CD4-positive, CD25-positive, alpha-beta regulatory T cell (primary cell): Measurements from ENCODE around the gene BCAS1. TPM values are rescaled to one million over a fixed set of nuclear protein-coding genes. Genes with fewer than 3 reads are reported as not detected.

Experiments
- ATAC-seq, 2 donors: fragments of 150-1000 bp; cut with Tn5 transposase; one replicate each; pipeline ENCODE4 v1.10.0; 2021; ENCODE audit warnings: low read depth in 2 of 2, moderate number of reproducible peaks in 2 of 2, moderate library complexity in 1 of 2
- DNase-seq, 3 donors: peaks; one replicate each; pipeline versions ENCODE4 v3.0.0 to v3.0.0-alpha.2; 2012 to 2022; ENCODE audit warnings: mixed read lengths in 1 of 3
- H3K27ac ChIP-seq: one replicate; pipeline ENCODE4 v1.7.0; 2013; ENCODE audit warnings: mild to moderate bottlenecking, low read length; ENCODE audit not compliant: insufficient read depth, poor library complexity, severe bottlenecking
- H3K27me3 ChIP-seq: one replicate; pipeline ENCODE4 v1.7.0; 2013; ENCODE audit warnings: low read length; ENCODE audit not compliant: control insufficient read depth, insufficient read depth
- H3K36me3 ChIP-seq: one replicate; pipeline ENCODE4 v1.7.0; 2013; ENCODE audit warnings: mild to moderate bottlenecking, low read length, moderate library complexity; ENCODE audit not compliant: control insufficient read depth, insufficient read depth
- H3K4me1 ChIP-seq: 2 replicates; pipeline ENCODE4 v1.7.0; 2013; ENCODE audit warnings: mild to moderate bottlenecking, low read length; ENCODE audit not compliant: insufficient read depth, control insufficient read depth, poor library complexity, severe bottlenecking
- H3K4me3 ChIP-seq: one replicate; pipeline ENCODE4 v1.7.0; 2013; ENCODE audit warnings: low read depth, mild to moderate bottlenecking, low read length, moderate library complexity
- H3K9me3 ChIP-seq, 2 experiments: 1 replicate in 1 of 2; 2 replicates in 1 of 2; pipeline ENCODE4 v1.7.0; 2013; ENCODE audit warnings: low read length in 2 of 2, mild to moderate bottlenecking in 1 of 2, moderate library complexity in 1 of 2; ENCODE audit not compliant: control insufficient read depth in 2 of 2
- H3K27ac Mint-ChIP-seq, 3 donors: one replicate each; pipeline ENCODE4 v1.8.0; 2020 to 2022; ENCODE audit warnings: mild to moderate bottlenecking in 3 of 3, mixed read lengths in 3 of 3, moderate library complexity in 2 of 3
- H3K27me3 Mint-ChIP-seq: one replicate; pipeline ENCODE4 v1.8.0; 2022; ENCODE audit warnings: mild to moderate bottlenecking, mixed read lengths
- H3K36me3 Mint-ChIP-seq: one replicate; pipeline ENCODE4 v1.8.0; 2020; ENCODE audit warnings: mixed read lengths
- H3K4me1 Mint-ChIP-seq, 4 donors: one replicate each; pipeline ENCODE4 v1.8.0; 2020 to 2022; ENCODE audit warnings: mixed read lengths in 4 of 4, mild to moderate bottlenecking in 1 of 4
- H3K4me3 Mint-ChIP-seq, 4 donors: one replicate each; pipeline ENCODE4 v1.8.0; 2020 to 2022; ENCODE audit warnings: mild to moderate bottlenecking in 4 of 4, mixed read lengths in 4 of 4, moderate library complexity in 3 of 4
- H3K9me3 Mint-ChIP-seq, 7 donors: one replicate each; pipeline ENCODE4 v1.8.0; 2020 to 2022; ENCODE audit warnings: mixed read lengths in 7 of 7, mild to moderate bottlenecking in 3 of 7, moderate library complexity in 2 of 7
- polyA plus RNA-seq, 4 donors: library from polyadenylated mRNA; unstranded; fragments of 300-500 nt; fragmentation: Illumina TruSeq; gene quantifications; one replicate each; pipeline ENCODE4 v1.2.3, GENCODE V29; 2021
- total RNA-seq: library from RNA; stranded (reverse); gene quantifications from one replicate; pipeline ENCODE4 v1.2.3, GENCODE V29; 2022

Gene BCAS1
- total and polyA plus RNA-seq, 5 donors from 2014 or later = 0.81 to 17.3 (median 12.9) TPM

DNA sequence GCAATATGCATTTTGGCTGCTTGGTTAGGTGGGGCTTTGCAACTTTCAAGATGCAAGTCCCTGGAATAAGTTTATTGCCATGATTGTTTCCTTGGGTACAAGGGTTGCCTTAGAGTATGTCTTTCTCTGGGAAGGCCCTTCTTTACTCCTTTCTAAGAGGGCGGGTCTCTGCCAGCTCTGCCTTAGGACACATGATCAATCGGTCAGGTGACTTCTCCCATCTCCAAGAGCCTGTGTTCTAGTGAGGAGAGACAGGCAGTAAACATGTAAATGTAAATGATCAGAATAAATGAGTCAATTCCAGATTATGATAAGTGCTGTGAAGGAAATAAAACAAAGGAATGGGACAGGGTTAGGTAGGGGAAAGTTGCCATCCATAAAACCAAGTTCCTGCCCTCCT is 43.2 kb upstream of the BCAS1 start:
- no peaks in the 10 kb centered on the region for H3K9me3 ChIP-seq
- Mint-ChIP-seq H3K36me3 (no peaks in the 10 kb centered on the region), H3K27me3 (peaks cover 4% of the 10 kb centered on the region), H3K4me3 (no peak overlapping the region), H3K9me3 (peaks cover 0 to 1% (median 0%) of the 10 kb centered on the region in 7 donors), H3K4me1 (no peaks in the 10 kb centered on the region), H3K27ac (no peak overlapping the region)
- H3K36me3 ChIP-seq = no peaks in the 10 kb centered on the region
- no peak overlapping the region for H3K27ac ChIP-seq
- DNase-seq = no peak
- H3K4me3 ChIP-seq = no peak overlapping the region
- H3K27me3 ChIP-seq = no peaks in the 10 kb centered on the region
- ATAC-seq = no peak
- H3K4me1 ChIP-seq = no peaks in the 10 kb centered on the region

- H3K9me3 Mint-ChIP-seq = peaks cover 0 to 1% (median 0%) of the 10 kb centered on the region in 7 donors
- no peak overlapping the region for H3K27ac Mint-ChIP-seq
- Histone ChIP-seq H3K4me3 (no peak overlapping the region), H3K27me3 (peaks cover 2% of the 10 kb centered on the region), H3K27ac (no peak overlapping the region), H3K36me3 (no peaks in the 10 kb centered on the region), H3K4me1 (no peaks in the 10 kb centered on the region), H3K9me3 (no peaks in the 10 kb centered on the region)
- no peaks in the 10 kb centered on the region for H3K4me1 Mint-ChIP-seq
- no peaks in the 10 kb centered on the region for H3K36me3 Mint-ChIP-seq
- ATAC-seq (no peak), DNase-seq (no peak)
- no peak overlapping the region for H3K4me3 Mint-ChIP-seq
- peaks cover 4% of the 10 kb centered on the region for H3K27me3 Mint-ChIP-seq
Measured at GRCh38 chr20:54112221-54112884, 42.0 kb upstream of the BCAS1 start.

GRCh38 chr20:54111460-54111859 is 41.1 kb upstream of the BCAS1 start:
- Histone ChIP-seq H3K4me3 (no peak overlapping the region), H3K27ac (no peak overlapping the region), H3K36me3 (no peaks in the 10 kb centered on the region), H3K27me3 (peaks cover 2% of the 10 kb centered on the region), H3K4me1 (no peaks in the 10 kb centered on the region), H3K9me3 (no peaks in the 10 kb centered on the region)
- peaks cover 4% of the 10 kb centered on the region for H3K27me3 Mint-ChIP-seq
- DNase-seq (no peak), ATAC-seq (no peak)
- no peak overlapping the region for H3K4me3 Mint-ChIP-seq
- peaks cover 0 to 3% (median 0%) of the 10 kb centered on the region in 7 donors for H3K9me3 Mint-ChIP-seq
- H3K4me1 Mint-ChIP-seq = no peaks in the 10 kb centered on the region
- H3K27ac Mint-ChIP-seq = no peak overlapping the region
- no peaks in the 10 kb centered on the region for H3K36me3 Mint-ChIP-seq

GRCh38 chr20:54110457-54110856 is 40.1 kb upstream of the BCAS1 start:
- Histone ChIP-seq H3K9me3 (no peaks in the 10 kb centered on the region), H3K4me1 (no peaks in the 10 kb centered on the region)
- H3K4me3 Mint-ChIP-seq = no peak overlapping the region

GRCh38 chr20:54110041-54110440 is 39.6 kb upstream of the BCAS1 start:
- peaks cover 3% of the 10 kb centered on the region for H3K27me3 ChIP-seq
- no peak overlapping the region for H3K4me3 Mint-ChIP-seq
- no peaks in the 10 kb centered on the region for H3K4me1 ChIP-seq
- no peaks in the 10 kb centered on the region for H3K4me1 Mint-ChIP-seq
- H3K27ac ChIP-seq = no peak overlapping the region
- H3K36me3 ChIP-seq = no peaks in the 10 kb centered on the region
- H3K4me3 ChIP-seq = no peak overlapping the region
- no peak for ATAC-seq
- no peak for DNase-seq
- H3K9me3 Mint-ChIP-seq = peaks cover 0 to 3% (median 0%) of the 10 kb centered on the region in 7 donors
- H3K27ac Mint-ChIP-seq = no peak overlapping the region
- H3K36me3 Mint-ChIP-seq = no peaks in the 10 kb centered on the region
- H3K27me3 Mint-ChIP-seq = peaks cover 4% of the 10 kb centered on the region
- no peaks in the 10 kb centered on the region for H3K9me3 ChIP-seq

More at GRCh38 chr20:54110457-54110856, 40.1 kb upstream of the BCAS1 start:
- Mint-ChIP-seq H3K9me3 (peaks cover 0 to 3% (median 0%) of the 10 kb centered on the region in 7 donors), H3K27me3 (peaks cover 4% of the 10 kb centered on the region), H3K4me1 (no peaks in the 10 kb centered on the region), H3K27ac (no peak overlapping the region), H3K36me3 (no peaks in the 10 kb centered on the region)
- Histone ChIP-seq H3K27me3 (peaks cover 2% of the 10 kb centered on the region), H3K27ac (no peak overlapping the region), H3K4me3 (no peak overlapping the region), H3K36me3 (no peaks in the 10 kb centered on the region)
- ATAC-seq (no peak), DNase-seq (no peak)

GRCh38 chr20:54108817-54109216 is 38.4 kb upstream of the BCAS1 start:
- Mint-ChIP-seq H3K27me3 (no peaks in the 10 kb centered on the region), H3K9me3 (peaks cover 0 to 2% (median 0%) of the 10 kb centered on the region in 7 donors), H3K36me3 (no peaks in the 10 kb centered on the region), H3K27ac (no peak overlapping the region), H3K4me1 (no peaks in the 10 kb centered on the region), H3K4me3 (no peak overlapping the region)
- Histone ChIP-seq H3K27ac (no peak overlapping the region), H3K9me3 (no peaks in the 10 kb centered on the region), H3K4me3 (no peak overlapping the region), H3K4me1 (no peaks in the 10 kb centered on the region), H3K27me3 (peaks cover 4% of the 10 kb centered on the region), H3K36me3 (no peaks in the 10 kb centered on the region)
- ATAC-seq (no peak), DNase-seq (no peak)

- no peaks in the 10 kb centered on the region for H3K4me1 ChIP-seq
- peaks cover 4% of the 10 kb centered on the region for H3K27me3 ChIP-seq
- H3K27ac ChIP-seq = no peak overlapping the region
- Mint-ChIP-seq H3K27me3 (no peaks in the 10 kb centered on the region), H3K9me3 (peaks cover 0 to 2% (median 0%) of the 10 kb centered on the region in 7 donors), H3K4me3 (no peak overlapping the region), H3K4me1 (peaks cover 0 to 1% (median under 1%) of the 10 kb centered on the region in 4 donors), H3K27ac (no peak overlapping the region), H3K36me3 (no peaks in the 10 kb centered on the region)
- no peak overlapping the region for H3K4me3 ChIP-seq
- no peaks in the 10 kb centered on the region for H3K36me3 ChIP-seq
- no peaks in the 10 kb centered on the region for H3K9me3 ChIP-seq
- DNase-seq (no peak), ATAC-seq (no peak)
Measured at GRCh38 chr20:54108326-54108642, 37.9 kb upstream of the BCAS1 start.

GRCh38 chr20:54107600-54108325 is 37.4 kb upstream of the BCAS1 start:
- ATAC-seq (no peak), DNase-seq (no peak)
- Mint-ChIP-seq H3K4me3 (no peak overlapping the region), H3K9me3 (peaks cover 0 to 2% (median 0%) of the 10 kb centered on the region in 7 donors), H3K27me3 (no peaks in the 10 kb centered on the region), H3K4me1 (peaks cover 0 to 2% (median under 1%) of the 10 kb centered on the region in 4 donors), H3K36me3 (no peaks in the 10 kb centered on the region), H3K27ac (no peak overlapping the region)
- H3K36me3 ChIP-seq = no peaks in the 10 kb centered on the region
- H3K4me3 ChIP-seq = no peak overlapping the region
- no peaks in the 10 kb centered on the region for H3K4me1 ChIP-seq
- H3K27me3 ChIP-seq = peaks cover 4% of the 10 kb centered on the region
- H3K9me3 ChIP-seq = no peaks in the 10 kb centered on the region
- H3K27ac ChIP-seq = no peak overlapping the region
